H9 (cell line): ENCODE results near the gene BIRC7. TPM values are rescaled to one million over a fixed set of nuclear protein-coding genes. Genes with fewer than 3 reads are reported as not detected.

Source experiments
- DNase-seq: peaks from one replicate; pipeline ENCODE4 v3.0.0-alpha.2; 2017
- H2AFZ ChIP-seq: one replicate; pipeline ENCODE4 v1.6.1; 2013; ENCODE audit warnings: mild to moderate bottlenecking, low read length, control low read depth, moderate library complexity
- H2AK5ac ChIP-seq: 2 replicates; pipeline ENCODE4 v1.6.1; 2013; ENCODE audit warnings: low read length, control low read depth, mixed read lengths; ENCODE audit not compliant: insufficient read length
- H2BK120ac ChIP-seq: one replicate; pipeline ENCODE4 v1.6.1; 2013; ENCODE audit warnings: low read depth, mild to moderate bottlenecking, low read length, control low read depth, inconsistent platforms; ENCODE audit not compliant: poor library complexity, severe bottlenecking
- H2BK12ac ChIP-seq: 2 replicates; pipeline ENCODE4 v1.6.1; 2013; ENCODE audit warnings: low read length, control low read depth, mixed read lengths, low read depth; ENCODE audit not compliant: insufficient read length
- H2BK15ac ChIP-seq: 2 replicates; pipeline ENCODE4 v1.6.1; 2013; ENCODE audit warnings: low read depth, low read length, control low read depth
- H2BK20ac ChIP-seq: one replicate; pipeline ENCODE4 v1.6.1; 2013; ENCODE audit warnings: low read depth, mild to moderate bottlenecking, low read length, control low read depth, inconsistent platforms; ENCODE audit not compliant: poor library complexity, severe bottlenecking
- H2BK5ac ChIP-seq: 2 replicates; pipeline ENCODE4 v1.6.1; 2013; ENCODE audit warnings: low read length, control low read depth, mixed read lengths; ENCODE audit not compliant: insufficient read length
- H3K14ac ChIP-seq: 2 replicates; pipeline ENCODE4 v1.6.1; 2013; ENCODE audit warnings: low read length, control low read depth; ENCODE audit not compliant: insufficient read depth
- H3K18ac ChIP-seq: 2 replicates; pipeline ENCODE4 v1.6.1; 2013; ENCODE audit warnings: low read depth, mild to moderate bottlenecking, mixed read lengths, low read length, control low read depth; ENCODE audit not compliant: insufficient read length
- H3K23ac ChIP-seq: 2 replicates; pipeline ENCODE4 v1.6.1; 2013; ENCODE audit warnings: low read length, control low read depth, mixed read lengths, low read depth; ENCODE audit not compliant: insufficient read length
- H3K23me2 ChIP-seq: 2 replicates; pipeline ENCODE4 v1.6.1; 2013; ENCODE audit warnings: low read depth, mild to moderate bottlenecking, mixed read lengths, low read length, control low read depth; ENCODE audit not compliant: insufficient read length, poor library complexity, severe bottlenecking
- H3K27ac ChIP-seq: 2 replicates; pipeline ENCODE4 v1.5.1; 2013; ENCODE audit warnings: low read length, control low read depth, mixed read lengths, low read depth; ENCODE audit not compliant: insufficient read length
- H3K27me3 ChIP-seq: 2 replicates; pipeline ENCODE4 v1.6.1; 2013; ENCODE audit warnings: low read length, control low read depth, inconsistent platforms; ENCODE audit not compliant: insufficient read depth
- H3K4ac ChIP-seq: 2 replicates; pipeline ENCODE4 v1.6.1; 2013; ENCODE audit warnings: low read depth, mild to moderate bottlenecking, control low read depth, inconsistent platforms, low read length, moderate library complexity
- H3K4me1 ChIP-seq: 2 replicates; pipeline ENCODE4 v1.6.1; 2013; ENCODE audit warnings: low read length, control low read depth, inconsistent platforms; ENCODE audit not compliant: insufficient read depth
- H3K4me2 ChIP-seq: 2 replicates; pipeline ENCODE4 v1.6.1; 2013; ENCODE audit warnings: low read length, control low read depth, mixed read lengths; ENCODE audit not compliant: insufficient read length, insufficient read depth
- H3K56ac ChIP-seq: 2 replicates; pipeline ENCODE4 v1.6.1; 2013; ENCODE audit warnings: low read depth, mild to moderate bottlenecking, mixed read lengths, low read length, control low read depth; ENCODE audit not compliant: insufficient read length
- H3K79me1 ChIP-seq: 2 replicates; pipeline ENCODE4 v1.6.1; 2013; ENCODE audit warnings: low read depth, mild to moderate bottlenecking, moderate library complexity, low read length, control low read depth, inconsistent platforms; ENCODE audit not compliant: insufficient read depth, poor library complexity, severe bottlenecking
- H3K79me2 ChIP-seq: 2 replicates; pipeline ENCODE4 v1.6.1; 2013; ENCODE audit warnings: low read length, control low read depth, inconsistent platforms; ENCODE audit not compliant: insufficient read depth
- H3K9ac ChIP-seq: 2 replicates; pipeline ENCODE4 v1.6.1; 2013; ENCODE audit warnings: low read length, control low read depth, mixed read lengths; ENCODE audit not compliant: insufficient read length; ENCODE audit errors: extremely low read depth
- H3K9me3 ChIP-seq: one replicate; pipeline ENCODE4 v1.6.1; 2013; ENCODE audit warnings: low read depth, low read length, inconsistent platforms; ENCODE audit not compliant: control insufficient read depth
- H3T11ph ChIP-seq: one replicate; pipeline ENCODE4 v1.6.1; 2013; ENCODE audit warnings: mild to moderate bottlenecking, low read length, control low read depth, inconsistent platforms
- H4K20me1 ChIP-seq: one replicate; pipeline ENCODE4 v1.6.1; 2013; ENCODE audit not compliant: control insufficient read depth, insufficient read length, insufficient read depth
- H4K5ac ChIP-seq: 2 replicates; pipeline ENCODE4 v1.6.1; 2013; ENCODE audit warnings: low read depth, mild to moderate bottlenecking, mixed read lengths, low read length, control low read depth; ENCODE audit not compliant: insufficient read length
- H4K8ac ChIP-seq: replicated peaks from 2 replicates; pipeline ENCODE4 v1.6.1; 2013; ENCODE audit warnings: low read length, control low read depth, mixed read lengths, low read depth; ENCODE audit not compliant: insufficient read length
- H4K91ac ChIP-seq: 2 replicates; pipeline ENCODE4 v1.6.1; 2013; ENCODE audit warnings: low read depth, mild to moderate bottlenecking, moderate library complexity, mixed read lengths, low read length, control low read depth; ENCODE audit not compliant: insufficient read length
- H3K27ac Mint-ChIP-seq, 3 experiments: 2 replicates in 2 of 3; 3 replicates in 1 of 3; pipeline ENCODE4 v1.8.0; 2020 to 2021; ENCODE audit warnings: mixed read lengths in 3 of 3, mild to moderate bottlenecking in 1 of 3, moderate library complexity in 1 of 3
- H3K27me3 Mint-ChIP-seq: 2 replicates; pipeline ENCODE4 v1.8.0; 2021; ENCODE audit warnings: low read depth, mild to moderate bottlenecking, moderate library complexity, mixed read lengths
- H3K36me3 Mint-ChIP-seq, 3 experiments: 2 replicates in 2 of 3; 3 replicates in 1 of 3; pipeline ENCODE4 v1.8.0; 2020 to 2021; ENCODE audit warnings: low read depth in 3 of 3, mixed read lengths in 3 of 3; ENCODE audit not compliant: insufficient read depth in 1 of 3
- H3K4me1 Mint-ChIP-seq, 2 experiments: 2 replicates each; pipeline ENCODE4 v1.8.0; 2020; ENCODE audit warnings: mixed read lengths in 2 of 2
- H3K4me3 Mint-ChIP-seq, 2 experiments: 2 replicates in 1 of 2; 3 replicates in 1 of 2; pipeline ENCODE4 v1.8.0; 2020 to 2021; ENCODE audit warnings: mild to moderate bottlenecking in 2 of 2, mixed read lengths in 2 of 2, moderate library complexity in 1 of 2
- H3K9me3 Mint-ChIP-seq, 2 experiments: 2 replicates in 1 of 2; 3 replicates in 1 of 2; pipeline ENCODE4 v1.8.0; 2020; ENCODE audit warnings: mild to moderate bottlenecking in 2 of 2, mixed read lengths in 2 of 2, moderate library complexity in 1 of 2
- CTCF ChIP-seq: fragments of 200-600 bp; sonication (generic); conservative IDR thresholded peaks from 3 replicates; pipeline ENCODE4 v1.8.0; 2021; ENCODE audit warnings: antibody characterized with exemption, mild to moderate bottlenecking
- WGBS: extraction: QIAGEN DNeasy Blood & Tissue Kit; methylation state at CpG from one replicate; pipeline ENCODE4 v1.1.7; 2013; ENCODE audit warnings: missing lambda C conversion rate, low lambda C conversion rate, mixed read lengths; ENCODE audit not compliant: insufficient read length; ENCODE audit errors: extremely low coverage; 5-methylcytosine and 5-hydroxymethylcytosine counted together
- total RNA-seq: library from RNA; stranded (reverse); gene quantifications from 2 replicates; pipeline ENCODE4 v1.2.1, GENCODE V29; 2021

BIRC7 gene
- total RNA-seq, 1 experiment from 2014 or later, result not detected

DNA sequence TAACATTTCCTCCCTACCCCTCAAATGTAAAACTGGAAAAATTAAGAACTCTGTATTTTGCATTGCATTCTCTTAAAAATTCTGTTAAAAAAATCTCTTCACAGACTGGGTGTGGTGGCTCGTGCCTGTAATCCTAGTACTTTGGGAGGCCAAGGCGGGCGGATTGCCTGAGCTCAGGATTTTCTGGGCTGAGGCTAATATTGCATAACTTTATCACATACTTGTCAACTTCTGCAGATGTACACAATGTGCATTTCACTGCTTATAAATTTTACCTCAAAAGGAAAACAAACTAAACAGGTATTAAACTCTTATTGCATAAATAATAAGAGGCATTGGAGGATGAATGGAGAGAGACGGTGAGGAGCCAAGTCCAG is 40.9 kb upstream of the BIRC7 start:
- no peak overlapping the region for H3K4me3 Mint-ChIP-seq
- Histone ChIP-seq H4K8ac (no peak overlapping the region), H3K14ac (no peak overlapping the region), H3K4me1 (no peaks in the 10 kb centered on the region), H2BK20ac (no peak overlapping the region), H3K23me2 (no peaks in the 10 kb centered on the region), H3K4me2 (no peak overlapping the region), H3T11ph (no peak overlapping the region), H3K4ac (no peak overlapping the region), H2AFZ (no peak overlapping the region), H2BK5ac (no peak overlapping the region), H2BK120ac (no peak overlapping the region), H3K79me2 (peaks cover 6% of the 10 kb centered on the region; the same call in 1 of the 2 replicates), H2BK15ac (no peak overlapping the region), H3K9ac (no peak overlapping the region), H2BK12ac (no peak overlapping the region), H2AK5ac (no peak overlapping the region), H3K79me1 (no peaks in the 10 kb centered on the region), H3K9me3 (no peaks in the 10 kb centered on the region), H4K91ac (no peak overlapping the region), H4K20me1 (no peaks in the 10 kb centered on the region), H3K56ac (no peak overlapping the region), H3K27me3 (no peaks in the 10 kb centered on the region), H3K23ac (no peak overlapping the region), H3K27ac (no peak overlapping the region), H4K5ac (no peak overlapping the region), H3K18ac (no peak overlapping the region)
- no peaks in the 10 kb centered on the region for H3K9me3 Mint-ChIP-seq
- H3K27me3 Mint-ChIP-seq, result no peaks in the 10 kb centered on the region; the same call in 1 of the 2 replicates
- no peak for TF ChIP-seq CTCF
- WGBS, result no CpG with 5 or more reads among the region's 4 CpGs
- H3K27ac Mint-ChIP-seq, result no peak overlapping the region
- peaks cover 2 to 43% (median 42%) of the 10 kb centered on the region in 3 experiments; a peak in 6 of 7 replicates for H3K36me3 Mint-ChIP-seq
- DNase-seq, result no peak
- peaks cover 20 to 29% of the 10 kb centered on the region in 2 experiments for H3K4me1 Mint-ChIP-seq
